Colonic mucosa (tissue), 4 donors: Measurements from ENCODE around the gene USP17L20. TPM values are rescaled to one million over a fixed set of nuclear protein-coding genes. Genes with fewer than 3 reads are reported as not detected.
"Not testable (repeated sequence)": the region's sequence is repeated elsewhere in the genome, so short reads cannot be mapped to it uniquely, and the experiment has no call there.

Source experiments
- DNase-seq: peaks from one replicate; pipeline ENCODE4 v3.0.0-alpha.2; 2020
- H3K27ac ChIP-seq: fragments of 200-600 bp; one replicate; pipeline ENCODE4 v1.8.0; 2021
- H3K27me3 ChIP-seq: fragments of 200-600 bp; one replicate; pipeline ENCODE4 v1.8.0; 2021
- H3K36me3 ChIP-seq: fragments of 200-600 bp; one replicate; pipeline ENCODE4 v1.8.0; 2021
- H3K4me1 ChIP-seq: fragments of 200-600 bp; one replicate; pipeline ENCODE4 v1.8.0; 2021; ENCODE audit warnings: mild to moderate bottlenecking
- H3K4me3 ChIP-seq: fragments of 200-600 bp; one replicate; pipeline ENCODE4 v1.8.0; 2021
- H3K9ac ChIP-seq, 2 donors: one replicate each; pipeline ENCODE4 v1.7.0; 2013; ENCODE audit warnings: control low read depth in 2 of 2, low read depth in 2 of 2, low read length in 2 of 2
- H3K9me3 ChIP-seq: fragments of 200-600 bp; one replicate; pipeline ENCODE4 v1.8.0; 2021
- intact Hi-C: fragments of 100-400 bp; cut with DNase I; formaldehyde crosslinking; loops from one replicate; pipeline ENCODE4 v1.14.1; 2022
- total RNA-seq, 2 donors: library from RNA; stranded (reverse); fragmentation: NEBNext Ultra II Directional in 1 of 2; extraction: Animal tissue kit (Norgen Biotek cat#: 25700) in 1 of 2; gene quantifications; one replicate each; pipeline ENCODE4 v1.2.1, GENCODE V29; 2021
- donor health status: healthy.
- donor health status: DM: no; HTN: no; CAD: no.
- donor health status: DM: no; HTN: no; CAD: no.

Gene USP17L20
- total RNA-seq, 2 donors from 2014 or later: not detected

DNA sequence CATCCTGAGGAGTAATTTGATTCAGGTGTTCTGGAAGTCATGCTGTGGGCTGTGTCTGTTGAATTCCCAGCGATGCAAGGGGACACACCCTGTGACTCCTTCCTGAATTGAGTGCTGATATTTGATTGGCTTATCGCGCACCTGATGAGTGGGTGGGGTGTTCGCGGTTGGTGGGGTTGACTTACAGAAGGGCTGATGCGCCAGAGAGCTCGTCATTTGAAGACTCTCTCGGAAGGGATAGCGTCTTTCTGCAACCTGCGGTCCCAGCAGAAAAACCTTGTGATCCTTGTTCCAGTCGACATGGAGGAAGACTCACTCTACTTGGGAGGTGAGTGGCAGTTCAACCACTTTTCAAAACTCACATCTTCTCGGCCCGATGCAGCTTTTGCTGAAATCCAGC, 4.6 kb downstream of the USP17L20 start, which contains the start of gene USP17L21:
Gene USP17L21, plus strand, starts transcription at position 301 of the 400 bp plus-strand sequence. Its CDS starts 0 bp downstream, at position 301.
- H3K4me1 ChIP-seq, H3K27me3 ChIP-seq, intact Hi-C loops, H3K4me3 ChIP-seq, H3K9me3 ChIP-seq, H3K9ac ChIP-seq, H3K27ac ChIP-seq, DNase-seq, H3K36me3 ChIP-seq: not testable (repeated sequence)

GRCh38 chr4:9267319-9267718, 9.4 kb downstream of the USP17L20 start, which contains the start of gene USP17L22:
Gene USP17L22, plus strand, starts transcription at chr4:9267619. Its CDS starts 0 bp downstream, at chr4:9267619.
- not testable (repeated sequence) for DNase-seq, H3K9ac ChIP-seq

GRCh38 chr4:9271719-9272118, 13.8 kb downstream of the USP17L20 start:
- H3K9ac ChIP-seq, intact Hi-C loops, H3K36me3 ChIP-seq, H3K27ac ChIP-seq, H3K27me3 ChIP-seq, H3K4me3 ChIP-seq, H3K4me1 ChIP-seq, H3K9me3 ChIP-seq: not testable (repeated sequence)
- DNase-seq: peak; percentile 28

More at GRCh38 chr4:9267319-9267718, 9.4 kb downstream of the USP17L20 start, which contains the start of gene USP17L22:
- H3K36me3 ChIP-seq, H3K9me3 ChIP-seq, H3K27ac ChIP-seq, H3K27me3 ChIP-seq, H3K4me1 ChIP-seq, H3K4me3 ChIP-seq, intact Hi-C loops: not testable (repeated sequence)

Other genes starting within 250 kb of the USP17L20 start
- not detected for gene FAM90A26, start 87.7 kb upstream of the USP17L20 start, total RNA-seq
- gene USP17L10, start 47.5 kb upstream of the USP17L20 start, total RNA-seq: not detected
- gene USP17L11, start 42.7 kb upstream of the USP17L20 start, total RNA-seq: not detected
- gene USP17L12, start 38.0 kb upstream of the USP17L20 start, total RNA-seq: not detected
- gene USP17L13, start 33.2 kb upstream of the USP17L20 start, total RNA-seq: not detected
- not detected for gene USP17L15, start 23.7 kb upstream of the USP17L20 start, total RNA-seq
- not detected for gene USP17L17, start 14.2 kb upstream of the USP17L20 start, total RNA-seq
- gene USP17L18, start 9.5 kb upstream of the USP17L20 start, total RNA-seq: not detected
- not detected for gene USP17L19, start 4.7 kb upstream of the USP17L20 start, total RNA-seq
- not detected for gene USP17L21, start 4.7 kb downstream of the USP17L20 start, total RNA-seq
- gene USP17L22, start 9.5 kb downstream of the USP17L20 start, total RNA-seq: not detected
- not detected for gene USP17L24, start 67.0 kb downstream of the USP17L20 start, total RNA-seq
- not detected for gene USP17L25, start 71.8 kb downstream of the USP17L20 start, total RNA-seq
- not detected for gene USP17L26, start 76.5 kb downstream of the USP17L20 start, total RNA-seq
- not detected for gene USP17L5, start 81.3 kb downstream of the USP17L20 start, total RNA-seq
- not detected for gene USP17L27, start 86.0 kb downstream of the USP17L20 start, total RNA-seq
- gene USP17L28, start 90.8 kb downstream of the USP17L20 start, total RNA-seq: not detected
- gene USP17L29, start 95.5 kb downstream of the USP17L20 start, total RNA-seq: not detected
- not detected for gene USP17L30, start 105.0 kb downstream of the USP17L20 start, total RNA-seq
- gene DEFB131A, start 186.3 kb downstream of the USP17L20 start, total RNA-seq: not detected